HEK293T (cell line): Measurements from ENCODE around the gene TOPAZ1.

Experiments used
- CTCF ChIA-PET: fragments of 350-600 bp; formaldehyde crosslinking; extraction: SDS; loops from one replicate; lab custom pipeline; 2021; ENCODE audit warnings: antibody characterized with exemption, inconsistent platforms; lab: Yijun Ruan, JAX
- POLR2A ChIA-PET: fragments of 350-600 bp; formaldehyde crosslinking; extraction: SDS; loops from one replicate; lab custom pipeline; 2020; ENCODE audit warnings: antibody characterized with exemption, inconsistent platforms; lab: Yijun Ruan, JAX
- DNase-seq: peaks from one replicate; pipeline ENCODE4 v3.0.0; 2012; ENCODE audit warnings: mixed read lengths; ENCODE audit errors: extremely low spot score
- ARNT ChIP-seq: fragments of 450-650 bp; IDR thresholded peaks from 2 replicates; pipeline ENCODE4 v1.6.1; 2017; ENCODE audit warnings: mild to moderate bottlenecking
- BHLHE40 ChIP-seq: fragments of 450-650 bp; IDR thresholded peaks from 2 replicates; pipeline ENCODE4 v1.6.1; 2016; ENCODE audit warnings: mild to moderate bottlenecking, moderate library complexity, borderline replicate concordance
- CTBP1 ChIP-seq: fragments of 450-650 bp; IDR thresholded peaks from 2 replicates; pipeline ENCODE4 v1.6.1; 2016; ENCODE audit warnings: borderline replicate concordance
- ELF4 ChIP-seq: fragments of 450-650 bp; IDR thresholded peaks from 2 replicates; pipeline ENCODE4 v1.6.1; 2017; ENCODE audit warnings: antibody characterized with exemption
- FOXA1 ChIP-seq: fragments of 450-650 bp; IDR thresholded peaks from 2 replicates; pipeline ENCODE4 v1.6.1; 2016; ENCODE audit warnings: mild to moderate bottlenecking
- FOXK2 ChIP-seq: fragments of 450-650 bp; IDR thresholded peaks from 2 replicates; pipeline ENCODE4 v1.6.1; 2016; ENCODE audit warnings: mild to moderate bottlenecking
- FOXM1 ChIP-seq: fragments of 450-650 bp; IDR thresholded peaks from 2 replicates; pipeline ENCODE4 v1.6.1; 2017; ENCODE audit warnings: mild to moderate bottlenecking, borderline replicate concordance
- HDGF ChIP-seq: fragments of 450-650 bp; IDR thresholded peaks from 2 replicates; pipeline ENCODE4 v1.6.1; 2017; ENCODE audit warnings: antibody characterized with exemption, borderline replicate concordance
- L3MBTL2 ChIP-seq: fragments of 450-650 bp; conservative IDR thresholded peaks from 2 replicates; pipeline ENCODE4 v1.6.1; 2016; ENCODE audit warnings: mild to moderate bottlenecking
- LEF1 ChIP-seq: fragments of 450-650 bp; IDR thresholded peaks from 2 replicates; pipeline ENCODE4 v1.6.1; 2017; ENCODE audit warnings: mild to moderate bottlenecking, borderline replicate concordance
- NFRKB ChIP-seq: fragments of 450-650 bp; IDR thresholded peaks from 2 replicates; pipeline ENCODE4 v1.6.1; 2016; ENCODE audit warnings: mild to moderate bottlenecking, moderate library complexity
- PKNOX1 ChIP-seq: fragments of 450-650 bp; IDR thresholded peaks from 2 replicates; pipeline ENCODE4 v1.6.1; 2016
- SP1 ChIP-seq: fragments of 450-650 bp; IDR thresholded peaks from 2 replicates; pipeline ENCODE4 v1.6.1; 2017
- SUZ12 ChIP-seq: fragments of 450-650 bp; IDR thresholded peaks from 2 replicates; pipeline ENCODE4 v1.6.1; 2016; ENCODE audit warnings: mild to moderate bottlenecking
- TARDBP ChIP-seq: fragments of 450-650 bp; IDR thresholded peaks from 2 replicates; pipeline ENCODE4 v1.6.1; 2016
- ZNF384 ChIP-seq: fragments of 450-650 bp; IDR thresholded peaks from 2 replicates; pipeline ENCODE4 v1.6.1; 2016

Gene TOPAZ1

DNA sequence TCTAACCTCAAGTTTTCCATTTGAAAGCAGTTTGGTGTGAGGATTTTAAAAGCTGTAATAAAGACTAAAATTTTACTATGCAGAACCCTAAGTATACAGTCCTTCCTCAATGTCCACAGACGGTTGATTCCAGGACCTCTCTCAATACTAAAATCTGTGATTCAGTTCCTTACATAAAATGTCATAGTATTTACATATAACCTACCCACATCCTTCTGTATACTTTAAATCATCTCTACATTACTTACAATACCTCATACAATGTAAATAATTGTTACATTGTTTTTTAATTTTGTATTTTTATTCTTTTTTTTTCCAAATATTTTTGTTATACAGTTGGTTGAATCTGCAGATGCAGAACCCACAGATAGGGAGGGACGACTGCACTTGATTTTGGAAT is 2.8 kb upstream of the TOPAZ1 start:
- CTCF ChIA-PET: no interaction called here

DNA sequence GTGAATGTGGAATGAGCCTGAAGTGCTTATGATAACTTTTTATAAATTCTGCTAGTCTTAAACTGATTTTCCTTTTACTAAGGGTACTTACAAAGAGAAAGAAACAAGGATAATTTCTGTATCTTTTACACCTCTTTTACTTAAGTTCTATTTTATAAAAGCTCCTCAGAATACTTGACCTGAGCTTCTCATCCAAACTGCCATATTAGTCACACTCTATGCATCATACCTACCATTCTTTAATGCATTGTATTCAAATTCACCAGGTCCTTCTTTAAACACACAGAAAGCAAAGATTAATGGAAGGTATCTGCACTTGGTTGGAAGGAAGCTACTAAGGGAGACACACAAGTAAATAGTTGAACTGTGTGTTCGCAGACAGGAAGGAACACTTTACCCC is 1.6 kb upstream of the TOPAZ1 start:
- ChIA-PET POLR2A (interaction anchor here (1.2 kb wide), 1 partner anchor 98 kb away, joined by 3 read pairs; the partner anchor contains the start of gene TCAIM), CTCF (no interaction called here)
- TF ChIP-seq SUZ12 (no peak), TARDBP (no peak), HDGF (no peak), BHLHE40 (no peak), ZNF384 (no peak), FOXK2 (no peak), L3MBTL2 (no peak), FOXA1 (no peak), CTBP1 (no peak), LEF1 (no peak), ARNT (no peak), NFRKB (no peak), ELF4 (no peak), SP1 (no peak), FOXM1 (no peak), PKNOX1 (no peak)
- DNase-seq: no peak

More for the DNA sequence above, 2.8 kb upstream of the TOPAZ1 start:
- TF ChIP-seq FOXK2 (no peak), ELF4 (no peak), FOXM1 (no peak), LEF1 (no peak), SUZ12 (no peak), L3MBTL2 (no peak), NFRKB (no peak), ARNT (no peak), TARDBP (no peak), FOXA1 (no peak), ZNF384 (no peak), BHLHE40 (no peak), PKNOX1 (no peak), CTBP1 (no peak)
- no peak for DNase-seq
- POLR2A ChIA-PET: no interaction called here

DNA sequence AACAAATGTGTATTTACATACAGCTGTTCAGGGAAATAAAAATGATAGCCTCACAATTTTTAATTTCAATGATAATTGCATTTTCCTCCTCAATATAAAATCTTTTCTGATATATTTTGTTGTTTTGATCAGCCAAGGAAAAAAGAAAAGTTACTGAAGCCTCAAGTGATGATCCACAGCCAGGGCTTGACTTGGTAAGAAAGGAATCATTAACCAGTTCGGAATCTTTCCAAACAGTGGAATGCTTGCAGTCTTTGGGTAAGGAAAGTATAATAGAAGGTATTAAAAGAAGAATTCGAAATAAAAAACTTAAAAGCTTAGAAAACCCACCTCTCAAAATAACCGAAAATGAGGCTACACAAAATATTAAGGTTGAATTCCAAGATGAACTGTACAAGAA is 1.0 kb downstream of the TOPAZ1 start:
- TF ChIP-seq SP1: no peak
- TF ChIP-seq L3MBTL2: no peak
- TF ChIP-seq LEF1: no peak
- no peak for TF ChIP-seq ZNF384
- no peak for DNase-seq
- ChIA-PET CTCF (no interaction called here), POLR2A (no interaction called here)

- POLR2A ChIA-PET: no interaction called here
- TF ChIP-seq FOXA1: no peak
- TF ChIP-seq CTBP1: no peak
- no peak for TF ChIP-seq ELF4
- TF ChIP-seq NFRKB: no peak
- TF ChIP-seq FOXK2: no peak
- TF ChIP-seq SP1: no peak
- no peak for TF ChIP-seq TARDBP
- TF ChIP-seq FOXM1: no peak
- no peak for TF ChIP-seq ARNT
- no peak for TF ChIP-seq SUZ12
- TF ChIP-seq BHLHE40: no peak
- TF ChIP-seq L3MBTL2: no peak
- no peak for TF ChIP-seq ZNF384
- no peak for TF ChIP-seq HDGF
- no peak for TF ChIP-seq LEF1
- no peak for TF ChIP-seq PKNOX1
- CTCF ChIA-PET: no interaction called here
- no peak for DNase-seq
Observed at GRCh38 chr3:44248152-44248551, 6.5 kb downstream of the TOPAZ1 start.

DNA sequence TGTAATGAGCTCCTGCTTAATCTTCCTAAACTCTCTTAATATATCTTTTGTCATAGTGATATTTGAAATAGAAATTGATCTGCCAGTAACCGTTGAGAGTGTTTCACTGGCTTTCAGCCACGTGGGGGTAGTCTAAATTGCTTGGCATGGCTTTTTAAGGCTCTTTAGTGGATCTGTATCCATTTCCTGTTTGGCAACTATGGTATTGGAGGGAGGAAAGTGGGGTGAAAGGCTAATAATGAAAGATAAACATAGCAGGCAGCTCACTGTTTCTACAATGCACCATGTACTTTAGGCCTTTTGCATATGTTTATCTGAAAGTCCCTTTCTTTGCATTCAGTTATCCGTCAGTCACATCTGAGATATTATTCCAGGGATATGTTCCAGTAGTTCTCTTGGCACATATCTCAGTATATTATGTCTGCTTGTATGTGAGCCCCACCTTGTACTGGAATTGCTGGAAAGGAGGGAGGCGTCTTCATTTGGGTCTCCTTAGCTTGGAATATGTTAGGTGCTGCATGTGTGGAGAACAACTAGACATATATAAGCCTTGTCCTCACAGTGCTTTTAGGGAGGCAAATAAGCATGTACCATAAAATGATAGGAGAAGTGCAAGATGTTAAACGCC is 10.8 kb downstream of the TOPAZ1 start:
- CTCF ChIA-PET: no interaction called here
- DNase-seq: no peak
- TF ChIP-seq NFRKB: no peak
- no peak for TF ChIP-seq FOXM1
- no peak for TF ChIP-seq ELF4
- TF ChIP-seq LEF1: no peak
- TF ChIP-seq BHLHE40: no peak
- TF ChIP-seq FOXK2: no peak
- no peak for TF ChIP-seq ARNT
- TF ChIP-seq HDGF: no peak
- no peak for TF ChIP-seq PKNOX1
- TF ChIP-seq SUZ12: no peak
- TF ChIP-seq CTBP1: no peak
- no peak for TF ChIP-seq ZNF384
- no peak for TF ChIP-seq TARDBP
- TF ChIP-seq L3MBTL2: no peak
- TF ChIP-seq FOXA1: no peak
- no peak for TF ChIP-seq SP1

More for the DNA sequence above, 10.8 kb downstream of the TOPAZ1 start:
- POLR2A ChIA-PET: no interaction called here
